Peyer's patch (tissue), 4 donors: ENCODE results near the gene ZBTB47. TPM values are rescaled to one million over a fixed set of nuclear protein-coding genes. Genes with fewer than 3 reads are reported as not detected.
A peak's percentile ranks its signal among the peaks of the same experiment; 100 is the strongest.

ENCODE experiments used
- DNase-seq, 3 donors: peaks; one replicate each; pipeline ENCODE4 v3.0.0-alpha.2; 2017 to 2019
- H3K27ac ChIP-seq, 4 donors: fragments of 200-600 bp; sonication (generic); one replicate each; pipeline ENCODE4 v1.5.1; 2016 to 2019
- H3K27me3 ChIP-seq, 2 donors: fragments of 200-600 bp; sonication (generic); one replicate each; pipeline ENCODE4 v1.5.1; 2019
- H3K36me3 ChIP-seq, 3 donors: fragments of 200-600 bp; sonication (generic); one replicate each; pipeline ENCODE4 v1.5.1; 2016 to 2019
- H3K4me1 ChIP-seq, 4 donors: fragments of 200-600 bp; sonication (generic); one replicate each; pipeline ENCODE4 v1.5.1; 2016 to 2019
- H3K4me3 ChIP-seq, 4 donors: fragments of 200-600 bp; sonication (generic); 1 replicate in 3 of 4; 2 replicates in 1 of 4; pipeline ENCODE4 v1.5.1; 2016 to 2019; ENCODE audit warnings: mild to moderate bottlenecking in 1 of 4
- H3K9me3 ChIP-seq, 4 donors: fragments of 200-600 bp; sonication (generic); one replicate each; pipeline ENCODE4 v1.5.1; 2016 to 2019; ENCODE audit warnings: mild to moderate bottlenecking in 1 of 4
- POLR2A ChIP-seq, 2 donors: fragments of 450-650 bp; IDR thresholded peaks; one replicate each; pipeline ENCODE4 v1.5.1; 2017; ENCODE audit warnings: antibody characterized with exemption in 2 of 2, mild to moderate bottlenecking in 2 of 2, moderate library complexity in 2 of 2
- total RNA-seq, 4 donors: library from RNA; depleted of rRNA; stranded (reverse); fragments of >200 nt; gene quantifications; one replicate each; pipeline ENCODE4 v1.1.0, GENCODE V29; 2016
- TF ChIP-seq, protein P1 (sequence below), 6 experiments: fragments of 450-650 bp in 4 of 6; fragments of 200-600 bp in 2 of 6; sonication (generic) in 1 of 6; IDR thresholded peaks; one replicate each; pipeline ENCODE4 v1.5.1; 2017 to 2019; ENCODE audit warnings: antibody characterized with exemption in 6 of 6, mild to moderate bottlenecking in 3 of 6, moderate library complexity in 1 of 6

The ZBTB47 gene
- total RNA-seq, 4 donors from 2014 or later, result 5.3 to 30.5 (median 14.7) TPM

- DNase-seq, result no peak
- H3K4me1 ChIP-seq, result peaks cover 0 to 9% (median 0%) of the 10 kb centered on the region in 4 donors
- TF ChIP-seq, protein P1, sequence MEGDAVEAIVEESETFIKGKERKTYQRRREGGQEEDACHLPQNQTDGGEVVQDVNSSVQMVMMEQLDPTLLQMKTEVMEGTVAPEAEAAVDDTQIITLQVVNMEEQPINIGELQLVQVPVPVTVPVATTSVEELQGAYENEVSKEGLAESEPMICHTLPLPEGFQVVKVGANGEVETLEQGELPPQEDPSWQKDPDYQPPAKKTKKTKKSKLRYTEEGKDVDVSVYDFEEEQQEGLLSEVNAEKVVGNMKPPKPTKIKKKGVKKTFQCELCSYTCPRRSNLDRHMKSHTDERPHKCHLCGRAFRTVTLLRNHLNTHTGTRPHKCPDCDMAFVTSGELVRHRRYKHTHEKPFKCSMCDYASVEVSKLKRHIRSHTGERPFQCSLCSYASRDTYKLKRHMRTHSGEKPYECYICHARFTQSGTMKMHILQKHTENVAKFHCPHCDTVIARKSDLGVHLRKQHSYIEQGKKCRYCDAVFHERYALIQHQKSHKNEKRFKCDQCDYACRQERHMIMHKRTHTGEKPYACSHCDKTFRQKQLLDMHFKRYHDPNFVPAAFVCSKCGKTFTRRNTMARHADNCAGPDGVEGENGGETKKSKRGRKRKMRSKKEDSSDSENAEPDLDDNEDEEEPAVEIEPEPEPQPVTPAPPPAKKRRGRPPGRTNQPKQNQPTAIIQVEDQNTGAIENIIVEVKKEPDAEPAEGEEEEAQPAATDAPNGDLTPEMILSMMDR (IDR thresholded peaks at IDR 0.05), result no peak
- no peaks in the 10 kb centered on the region for H3K9me3 ChIP-seq
- H3K27me3 ChIP-seq, result no peaks in the 10 kb centered on the region
- H3K4me3 ChIP-seq, result no peak overlapping the region
- no peak overlapping the region for H3K27ac ChIP-seq
- no peaks in the 10 kb centered on the region for H3K36me3 ChIP-seq
Observed at GRCh38 chr3:42660131-42660715, 6.7 kb downstream of the ZBTB47 start.

- DNase-seq, result no peak
- no peak overlapping the region for H3K27ac ChIP-seq
- no peaks in the 10 kb centered on the region for H3K27me3 ChIP-seq
- H3K9me3 ChIP-seq, result no peaks in the 10 kb centered on the region
- H3K4me3 ChIP-seq, result no peak overlapping the region
- H3K4me1 ChIP-seq, result peaks cover 0 to 2% (median 0%) of the 10 kb centered on the region in 4 donors
- no peaks in the 10 kb centered on the region for H3K36me3 ChIP-seq
- TF ChIP-seq POLR2A (IDR thresholded peaks at IDR 0.05), result no peak
- TF ChIP-seq, protein P1 (IDR thresholded peaks at IDR 0.05), result peak in 2 of 6 experiments; percentile 16 to 20
Observed at GRCh38 chr3:42660898-42661297, 7.4 kb downstream of the ZBTB47 start.

GRCh38 chr3:42661593-42662022 is 8.1 kb downstream of the ZBTB47 start:
- Histone ChIP-seq H3K27ac (no peak overlapping the region), H3K9me3 (no peaks in the 10 kb centered on the region), H3K27me3 (no peaks in the 10 kb centered on the region), H3K4me3 (no peak overlapping the region), H3K4me1 (no peaks in the 10 kb centered on the region), H3K36me3 (no peaks in the 10 kb centered on the region)
- TF ChIP-seq, protein P1 (IDR thresholded peaks at IDR 0.05), result no peak
- no peak for TF ChIP-seq POLR2A (IDR thresholded peaks at IDR 0.05)
- no peak for DNase-seq

GRCh38 chr3:42662037-42662812 is 8.7 kb downstream of the ZBTB47 start:
- no peak for DNase-seq
- TF ChIP-seq POLR2A (IDR thresholded peaks at IDR 0.05), result no peak
- TF ChIP-seq, protein P1 (IDR thresholded peaks at IDR 0.05), result no peak
- Histone ChIP-seq H3K36me3 (no peaks in the 10 kb centered on the region), H3K27me3 (no peaks in the 10 kb centered on the region), H3K4me3 (no peak overlapping the region), H3K4me1 (no peaks in the 10 kb centered on the region), H3K27ac (no peak overlapping the region), H3K9me3 (no peaks in the 10 kb centered on the region)

DNA sequence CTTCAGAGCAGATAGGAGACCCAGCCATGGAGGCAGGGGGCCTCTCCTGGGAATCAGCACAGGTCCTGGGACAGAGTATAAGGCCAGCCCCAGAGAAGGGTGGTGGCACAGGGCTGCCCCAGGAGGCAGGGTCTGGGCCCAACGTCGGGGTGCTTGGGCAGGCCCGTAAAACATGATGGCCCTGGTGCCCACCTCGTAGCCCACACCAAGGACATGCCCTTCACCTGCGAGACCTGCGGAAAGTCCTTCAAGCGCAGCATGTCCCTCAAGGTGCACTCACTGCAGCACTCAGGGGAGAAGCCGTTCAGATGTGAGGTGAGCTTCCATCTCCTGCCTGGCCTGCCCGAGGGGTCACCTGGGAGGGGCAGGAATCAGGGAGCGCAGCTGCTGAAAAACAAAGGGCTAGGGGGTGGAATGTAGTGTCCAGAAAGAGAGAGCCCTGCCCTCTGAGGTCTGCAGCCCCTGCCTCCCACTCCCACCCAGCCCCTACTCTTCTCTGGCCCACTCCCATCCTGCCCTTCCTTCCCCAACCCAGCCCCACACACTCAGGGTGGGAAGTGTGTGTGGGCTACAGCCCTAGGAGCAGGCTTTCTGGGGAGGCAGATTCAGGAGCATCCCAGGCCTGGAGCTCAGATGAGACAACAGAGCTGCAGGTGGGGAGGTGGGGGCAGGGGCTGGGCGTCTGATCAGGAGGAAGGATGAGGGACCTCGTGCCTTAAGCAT is 9.5 kb downstream of the ZBTB47 start:
- DNase-seq, result no peak
- H3K4me3 ChIP-seq, result no peak overlapping the region
- H3K4me1 ChIP-seq, result peaks cover 0 to 4% (median 0%) of the 10 kb centered on the region in 4 donors
- no peak for TF ChIP-seq POLR2A (IDR thresholded peaks at IDR 0.05)
- no peaks in the 10 kb centered on the region for H3K36me3 ChIP-seq
- no peaks in the 10 kb centered on the region for H3K27me3 ChIP-seq
- no peaks in the 10 kb centered on the region for H3K9me3 ChIP-seq
- H3K27ac ChIP-seq, result no peak overlapping the region
